Spleen (tissue), 11 donors: ENCODE data around the gene GPRIN3. TPM values are rescaled to one million over a fixed set of nuclear protein-coding genes. Genes with fewer than 3 reads are reported as not detected.
"Not testable (repeated sequence)": the region's sequence is repeated elsewhere in the genome, so short reads cannot be mapped to it uniquely, and the experiment has no call there.

Source experiments
- DNase-seq: peaks from one replicate; pipeline ENCODE4 v3.0.0-alpha.2; 2020
- H3K27ac ChIP-seq, 8 donors: fragments of 200-600 bp; sonication (generic) in 7 of 8; 1 replicate in 4 of 8; 2 replicates in 4 of 8; pipeline versions ENCODE4 v1.5.0 to v1.8.0; 2016 to 2021; ENCODE audit warnings: inconsistent platforms in 4 of 8, mild to moderate bottlenecking in 4 of 8, moderate library complexity in 1 of 8
- H3K27me3 ChIP-seq, 7 donors: fragments of 200-600 bp; sonication (generic) in 6 of 7; replicated peaks in 1 of 7; 1 replicate in 4 of 7; 2 replicates in 3 of 7; pipeline versions ENCODE4 v1.5.0 to v1.8.0; 2016 to 2021; ENCODE audit warnings: inconsistent platforms in 3 of 7, mild to moderate bottlenecking in 1 of 7
- H3K36me3 ChIP-seq, 6 donors: fragments of 200-600 bp; sonication (generic) in 5 of 6; 1 replicate in 4 of 6; 2 replicates in 2 of 6; pipeline versions ENCODE4 v1.5.0 to v1.8.0; 2016 to 2021; ENCODE audit warnings: inconsistent platforms in 2 of 6
- H3K4me1 ChIP-seq, 6 donors: fragments of 200-600 bp; sonication (generic) in 5 of 6; 1 replicate in 3 of 6; 2 replicates in 3 of 6; pipeline versions ENCODE4 v1.5.0 to v1.8.0; 2016 to 2021; ENCODE audit warnings: inconsistent platforms in 3 of 6
- H3K4me3 ChIP-seq, 8 donors: fragments of 200-600 bp; sonication (generic) in 7 of 8; 1 replicate in 4 of 8; 2 replicates in 4 of 8; pipeline versions ENCODE4 v1.5.0 to v1.8.0; 2016 to 2021; ENCODE audit warnings: inconsistent platforms in 4 of 8, mild to moderate bottlenecking in 4 of 8, moderate library complexity in 2 of 8
- H3K9me3 ChIP-seq, 8 donors: fragments of 200-600 bp; sonication (generic) in 7 of 8; 1 replicate in 4 of 8; 2 replicates in 4 of 8; pipeline versions ENCODE4 v1.5.0 to v1.8.0; 2016 to 2021; ENCODE audit warnings: inconsistent platforms in 4 of 8
- POLR2A ChIP-seq, 3 donors: fragments of 450-650 bp; IDR thresholded peaks; one replicate each; pipeline ENCODE4 v1.5.1; 2017; ENCODE audit warnings: antibody characterized with exemption in 3 of 3, mild to moderate bottlenecking in 1 of 3
- POLR2AphosphoS5 ChIP-seq, 3 donors: sonication (generic); formaldehyde crosslinking; IDR thresholded peaks; one replicate each; pipeline ENCODE4 v1.5.1; 2017; ENCODE audit warnings: antibody characterized with exemption in 3 of 3
- WGBS, 5 donors: extraction: QIAGEN DNeasy Blood & Tissue Kit in 3 of 5; methylation state at CpG; one replicate each; pipeline versions ENCODE4 v1.1.5 to v1.1.7; 2013 to 2018; 5-methylcytosine and 5-hydroxymethylcytosine counted together
- intact Hi-C: fragments of 100-400 bp; cut with DNase I; formaldehyde crosslinking; loops from one replicate; pipeline ENCODE4 v1.15.0; 2023; ENCODE audit warnings: low total_unique reads
- polyA plus RNA-seq, 3 donors: library from polyadenylated mRNA; stranded (reverse); fragments of 200-250 nt; gene quantifications; one replicate each; pipeline ENCODE4 v1.2.1, GENCODE V29; 2013
- total RNA-seq, 7 donors: library from RNA; depleted of rRNA in 3 of 7; stranded (reverse); fragments of >200 nt in 3 of 7; fragmentation: NEBNext Ultra II Directional in 4 of 7; extraction: Animal tissue kit (Norgen Biotek cat#: 25700) in 4 of 7; gene quantifications; one replicate each; pipeline versions ENCODE4 v1.1.0 to v1.2.1, GENCODE V29; 2016 to 2021
- TF ChIP-seq, protein P1 (sequence below), 11 experiments: fragments of 200-600 bp in 7 of 11; fragments of 450-650 bp in 4 of 11; sonication (generic) in 4 of 11; IDR thresholded peaks in 8 of 11; conservative IDR thresholded peaks in 3 of 11; 1 replicate in 7 of 11; 2 replicates in 4 of 11; pipeline versions ENCODE4 v1.4.0 to v1.8.0; 2016 to 2021; ENCODE audit warnings: antibody characterized with exemption in 11 of 11, inconsistent platforms in 4 of 11, mild to moderate bottlenecking in 1 of 11
- donor health status: healthy with polysubstance abuse.
- donor health status: DM: no; HTN: no; CAD: no; lungs with moderate emphysema.
- donor health status: DM: no; HTN: no; CAD: no.
- donor health status: Bipolar disorder and iron deficiency.
- donor health status: healthy.
- donor health status: DM: no; HTN: no; CAD: no.
- donor health status: DM: yes; HTN: yes; CAD: no.

GPRIN3 gene
- total and polyA plus RNA-seq, 10 donors = 1.6 to 40.2 (median 24.8) TPM

DNA sequence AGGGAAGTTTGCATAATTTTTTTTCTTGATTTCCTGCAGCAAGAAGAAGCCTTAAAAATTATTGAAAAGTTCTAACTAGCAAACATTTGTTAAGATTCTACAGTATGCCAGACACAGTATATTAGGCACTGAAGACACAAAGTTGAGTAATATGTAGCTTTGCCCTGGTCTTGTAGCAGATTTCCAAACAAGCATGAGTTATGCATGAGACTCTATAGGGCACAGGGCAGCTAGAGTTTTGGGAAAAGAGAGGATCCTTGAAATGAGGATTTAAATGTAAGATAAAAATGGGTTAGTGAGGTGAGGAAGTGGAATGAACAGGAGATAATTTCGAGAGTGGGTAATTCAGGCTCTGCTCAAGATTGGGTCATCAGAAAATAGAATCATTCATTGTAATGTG lies 8.6 kb upstream of the GPRIN3 start:
- intact Hi-C loops = no loop called here
- H3K4me1 ChIP-seq = peaks cover 12 to 36% (median 32%) of the 10 kb centered on the region in 6 donors
- no peaks in the 10 kb centered on the region for H3K27me3 ChIP-seq
- DNase-seq = no peak
- H3K36me3 ChIP-seq = no peaks in the 10 kb centered on the region
- 19 to 45% (median 34%) methylated on average over 1 of the region's 1 CpG for WGBS, 5 donors
- TF ChIP-seq POLR2A (IDR thresholded peaks at IDR 0.05) = no peak
- no peaks in the 10 kb centered on the region for H3K9me3 ChIP-seq
- H3K27ac ChIP-seq = peak overlapping the region in 5 of 8 donors; percentile 38 to 76 (median 71)
- no peak overlapping the region for H3K4me3 ChIP-seq

GRCh38 chr4:89314291-89314690 lies 6.7 kb upstream of the GPRIN3 start:
- Histone ChIP-seq H3K27ac (no peak overlapping the region), H3K36me3 (no peaks in the 10 kb centered on the region), H3K27me3 (no peaks in the 10 kb centered on the region), H3K4me3 (no peak overlapping the region), H3K4me1 (peaks cover 12 to 46% (median 32%) of the 10 kb centered on the region in 6 donors), H3K9me3 (no peaks in the 10 kb centered on the region)
- 83 to 95% (median 88%) methylated on average over 3 of the region's 3 CpGs for WGBS, 5 donors
- intact Hi-C loops = no loop called here
- TF ChIP-seq POLR2AphosphoS5 (IDR thresholded peaks at IDR 0.05) (no peak), POLR2A (IDR thresholded peaks at IDR 0.05) (no peak)
- TF ChIP-seq, protein P1, sequence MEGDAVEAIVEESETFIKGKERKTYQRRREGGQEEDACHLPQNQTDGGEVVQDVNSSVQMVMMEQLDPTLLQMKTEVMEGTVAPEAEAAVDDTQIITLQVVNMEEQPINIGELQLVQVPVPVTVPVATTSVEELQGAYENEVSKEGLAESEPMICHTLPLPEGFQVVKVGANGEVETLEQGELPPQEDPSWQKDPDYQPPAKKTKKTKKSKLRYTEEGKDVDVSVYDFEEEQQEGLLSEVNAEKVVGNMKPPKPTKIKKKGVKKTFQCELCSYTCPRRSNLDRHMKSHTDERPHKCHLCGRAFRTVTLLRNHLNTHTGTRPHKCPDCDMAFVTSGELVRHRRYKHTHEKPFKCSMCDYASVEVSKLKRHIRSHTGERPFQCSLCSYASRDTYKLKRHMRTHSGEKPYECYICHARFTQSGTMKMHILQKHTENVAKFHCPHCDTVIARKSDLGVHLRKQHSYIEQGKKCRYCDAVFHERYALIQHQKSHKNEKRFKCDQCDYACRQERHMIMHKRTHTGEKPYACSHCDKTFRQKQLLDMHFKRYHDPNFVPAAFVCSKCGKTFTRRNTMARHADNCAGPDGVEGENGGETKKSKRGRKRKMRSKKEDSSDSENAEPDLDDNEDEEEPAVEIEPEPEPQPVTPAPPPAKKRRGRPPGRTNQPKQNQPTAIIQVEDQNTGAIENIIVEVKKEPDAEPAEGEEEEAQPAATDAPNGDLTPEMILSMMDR (IDR thresholded peaks at IDR 0.05 in 8 of 11, conservative IDR thresholded peaks at IDR 0.05 in 3 of 11) = no peak
- no peak for DNase-seq

DNA sequence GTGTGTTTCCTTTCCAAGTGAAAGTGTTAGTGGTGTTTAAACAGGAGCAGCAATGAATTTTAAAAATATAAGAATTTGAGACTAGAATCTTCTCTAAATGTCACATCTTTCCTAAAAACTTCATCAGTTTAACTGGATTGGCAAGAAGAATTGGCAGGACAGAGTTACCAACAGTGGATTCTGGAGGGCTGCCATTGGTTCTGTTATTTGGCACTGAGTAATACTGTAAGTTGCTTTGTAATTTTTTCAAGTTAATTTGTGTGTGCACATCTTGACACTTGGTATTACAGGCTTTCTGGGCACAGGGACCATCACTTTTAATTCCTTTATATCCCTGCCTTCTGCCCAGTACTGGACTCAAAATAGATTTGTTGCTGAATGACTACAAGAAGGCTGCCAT lies 4.5 kb upstream of the GPRIN3 start:
- H3K9me3 ChIP-seq = no peaks in the 10 kb centered on the region
- intact Hi-C loops = no loop called here
- H3K27ac ChIP-seq = no peak overlapping the region
- peaks cover 0 to 13% (median 0%) of the 10 kb centered on the region in 7 donors for H3K27me3 ChIP-seq
- H3K4me1 ChIP-seq = peaks cover 5 to 42% (median 26%) of the 10 kb centered on the region in 6 donors
- no peak overlapping the region for H3K4me3 ChIP-seq
- TF ChIP-seq POLR2A (IDR thresholded peaks at IDR 0.05) (no peak), POLR2AphosphoS5 (IDR thresholded peaks at IDR 0.05) (no peak)
- TF ChIP-seq, protein P1 (IDR thresholded peaks at IDR 0.05 in 8 of 11, conservative IDR thresholded peaks at IDR 0.05 in 3 of 11) = no peak
- no peaks in the 10 kb centered on the region for H3K36me3 ChIP-seq
- DNase-seq = no peak

GRCh38 chr4:89311433-89311832 lies 3.8 kb upstream of the GPRIN3 start:
- 39 to 82% (median 57%) methylated on average over 1 of the region's 1 CpG for WGBS, 5 donors
- TF ChIP-seq, protein P1 (IDR thresholded peaks at IDR 0.05 in 8 of 11, conservative IDR thresholded peaks at IDR 0.05 in 3 of 11) = no peak
- TF ChIP-seq POLR2AphosphoS5 (IDR thresholded peaks at IDR 0.05) (no peak), POLR2A (IDR thresholded peaks at IDR 0.05) (no peak)
- H3K4me3 ChIP-seq = no peak overlapping the region
- no peaks in the 10 kb centered on the region for H3K9me3 ChIP-seq
- peaks cover 3 to 42% (median 19%) of the 10 kb centered on the region in 6 donors for H3K4me1 ChIP-seq
- peaks cover 0 to 20% (median 0%) of the 10 kb centered on the region in 7 donors for H3K27me3 ChIP-seq
- no peaks in the 10 kb centered on the region for H3K36me3 ChIP-seq
- no peak for DNase-seq
- H3K27ac ChIP-seq = no peak overlapping the region
- intact Hi-C loops = no loop called here

DNA sequence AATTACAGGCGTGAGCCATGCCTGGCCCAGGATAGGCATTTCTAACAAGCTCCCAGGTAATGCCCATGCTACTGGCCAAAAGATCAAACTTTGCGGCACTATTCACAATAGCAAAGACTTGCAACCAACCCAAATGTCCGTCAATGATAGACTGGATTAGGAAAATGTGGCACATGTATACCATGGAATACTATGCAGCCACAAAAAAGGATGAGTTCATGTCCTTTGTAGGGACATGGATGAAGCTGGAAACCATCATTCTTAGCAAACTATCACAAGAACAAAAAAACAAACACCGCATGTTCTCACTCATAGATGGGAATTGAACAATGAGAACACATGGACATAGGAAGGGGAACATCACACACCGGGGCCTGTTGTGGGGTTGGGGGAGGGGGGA lies 1.6 kb upstream of the GPRIN3 start:
- 84 to 99% (median 96%) methylated on average over 5 of the region's 5 CpGs for WGBS, 5 donors
- Histone ChIP-seq H3K4me1 (peaks cover 4 to 56% (median 24%) of the 10 kb centered on the region in 6 donors), H3K27me3 (peaks cover 0 to 20% (median 0%) of the 10 kb centered on the region in 7 donors)
- H3K4me3 ChIP-seq, DNase-seq, H3K27ac ChIP-seq, intact Hi-C loops, H3K9me3 ChIP-seq, H3K36me3 ChIP-seq: not testable (repeated sequence)
